ENCODE measurements around the gene POLD3.

POLD3 gene

GRCh38 chr11:74592441-74593362 is at the start of gene POLD3:
POLD3 (plus strand) TSS chr11:74592582; CDS start chr11:74592659, 77 bp downstream.
- peak; percentile 97 for DNase-seq

GRCh38 chr11:74543991-74544390 is 48.4 kb upstream of the POLD3 start:
- no peak for DNase-seq

- DNase-seq, result no peak
Measured at GRCh38 chr11:74546752-74547151, 45.6 kb upstream of the POLD3 start.

- no peak for DNase-seq
Measured at GRCh38 chr11:74550991-74551753, 41.2 kb upstream of the POLD3 start.

- no peak for DNase-seq
Measured at GRCh38 chr11:74551754-74552145, 40.6 kb upstream of the POLD3 start.

GRCh38 chr11:74557526-74557925 is 34.9 kb upstream of the POLD3 start:
- DNase-seq, result no peak

- DNase-seq, result no peak
Measured at GRCh38 chr11:74559110-74559933, 33.1 kb upstream of the POLD3 start.

- no peak for DNase-seq
Measured at GRCh38 chr11:74559934-74560309, 32.5 kb upstream of the POLD3 start.

GRCh38 chr11:74566146-74566960 is 26.0 kb upstream of the POLD3 start:
- DNase-seq, result no peak

GRCh38 chr11:74568028-74568427 is 24.4 kb upstream of the POLD3 start:
- DNase-seq, result no peak

GRCh38 chr11:74570266-74571061 is 21.9 kb upstream of the POLD3 start:
- no peak for DNase-seq

- no peak for DNase-seq
Measured at GRCh38 chr11:74571062-74571399, 21.4 kb upstream of the POLD3 start.

- no peak for DNase-seq
Measured at GRCh38 chr11:74572349-74572748, 20.0 kb upstream of the POLD3 start.

GRCh38 chr11:74574563-74574962 is 17.8 kb upstream of the POLD3 start:
- DNase-seq, result no peak

GRCh38 chr11:74575999-74576398 is 16.4 kb upstream of the POLD3 start:
- DNase-seq, result no peak

- no peak for DNase-seq
Measured at GRCh38 chr11:74577181-74577580, 15.2 kb upstream of the POLD3 start.

GRCh38 chr11:74577624-74578396 is 14.6 kb upstream of the POLD3 start:
- no peak for DNase-seq

GRCh38 chr11:74579577-74580270 is 12.7 kb upstream of the POLD3 start:
- no peak for DNase-seq

GRCh38 chr11:74581954-74582547 is 10.3 kb upstream of the POLD3 start:
- DNase-seq, result no peak
